CD4-positive, alpha-beta T cell treated with Interleukin-10 for 1 hour (primary cell): ENCODE results near the gene PYGM.

Experiments used
- DNase-seq: peaks from one replicate; pipeline ENCODE4 v3.0.0-alpha.2; 2020

The PYGM gene

GRCh38 chr11:64766881-64767280 is 7.1 kb upstream of the PYGM start:
- DNase-seq = no peak

DNA sequence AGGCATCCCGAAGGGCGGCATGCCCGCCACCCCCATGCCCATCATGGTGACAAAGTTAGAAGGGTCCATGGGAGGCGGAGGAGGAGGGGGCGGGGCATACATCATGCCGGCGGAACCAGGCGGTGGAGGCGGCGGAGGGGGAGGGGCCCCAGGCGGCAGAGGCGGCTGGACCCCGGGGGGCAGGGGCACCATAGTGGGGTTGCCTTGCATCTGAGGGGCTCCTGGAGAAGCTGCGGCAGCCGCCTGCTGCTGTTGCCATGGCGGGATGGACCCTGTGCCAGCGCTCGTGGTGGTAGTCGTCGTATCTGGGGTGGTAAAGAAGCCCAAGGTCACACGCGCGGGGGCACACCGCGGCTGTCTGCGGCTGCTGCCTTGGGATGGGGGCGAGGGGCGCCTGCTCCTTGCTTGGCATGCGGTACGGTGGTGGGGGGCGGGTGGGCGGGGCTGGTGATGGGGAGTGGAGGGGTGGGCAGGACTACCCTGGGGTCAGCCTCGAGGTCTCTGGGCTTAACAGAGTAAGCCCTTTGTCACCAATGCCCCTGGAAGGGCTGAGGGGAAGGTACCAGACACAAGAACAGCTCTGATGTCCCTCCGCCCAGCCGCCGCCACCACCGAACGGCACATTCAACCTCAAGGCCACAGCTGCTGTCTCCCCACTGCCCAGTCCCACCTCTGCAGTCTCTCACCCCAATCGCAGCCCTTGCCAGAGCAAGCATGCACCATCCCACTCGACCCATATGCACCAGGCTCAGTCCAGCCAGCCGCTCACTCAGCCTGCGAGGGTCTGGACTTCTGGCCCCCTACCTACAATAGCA is 6.3 kb upstream of the PYGM start:
- DNase-seq = no peak

- DNase-seq = no peak
These were observed 5.6 kb upstream of the PYGM start for GRCh38 chr11:64765291-64765850.

DNA sequence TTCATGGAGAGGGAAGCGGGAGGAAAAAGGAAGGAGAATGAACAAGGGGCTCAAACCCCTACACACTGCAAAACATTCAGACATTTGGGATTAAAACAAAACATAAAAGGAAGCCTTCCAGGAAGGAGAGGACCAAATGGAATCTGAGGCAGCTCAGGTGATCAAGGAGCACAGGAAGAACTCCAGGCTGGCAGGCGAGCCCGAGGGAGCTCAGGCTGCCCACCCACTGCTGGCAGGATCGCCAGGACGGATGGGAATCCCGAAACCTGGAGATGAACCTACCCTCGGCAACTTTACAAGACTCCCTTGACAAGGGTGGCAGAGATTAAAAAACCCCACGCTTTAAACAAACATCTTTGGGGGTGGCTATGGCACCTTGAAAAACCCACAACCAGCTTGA is 5.0 kb upstream of the PYGM start:
- DNase-seq = no peak

- DNase-seq = peak; percentile 77
These were observed 4.4 kb upstream of the PYGM start for GRCh38 chr11:64764040-64764611.

GRCh38 chr11:64763526-64764039 is 3.8 kb upstream of the PYGM start:
- no peak for DNase-seq

GRCh38 chr11:64762674-64763525 is 3.1 kb upstream of the PYGM start:
- peak; percentile 44 for DNase-seq

DNA sequence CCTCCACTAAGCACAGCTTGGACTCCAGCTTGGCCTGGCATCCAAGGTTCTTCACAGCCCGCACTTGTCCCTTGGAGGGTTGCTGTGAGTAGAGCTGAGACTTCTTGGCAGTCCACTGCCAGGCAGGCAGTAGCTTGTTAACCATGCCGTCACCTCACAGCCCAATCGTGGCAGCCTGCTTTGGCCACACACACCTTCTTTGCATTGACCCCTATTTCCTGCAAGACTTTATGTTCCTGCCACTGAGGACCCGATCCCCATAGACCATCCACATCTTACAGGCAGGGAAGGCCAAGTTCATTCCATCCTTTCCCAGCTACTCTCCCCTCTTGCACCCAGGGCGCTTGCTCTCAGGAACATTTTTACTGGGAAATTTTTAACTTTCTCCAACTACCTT is 2.5 kb upstream of the PYGM start:
- no peak for DNase-seq

DNA sequence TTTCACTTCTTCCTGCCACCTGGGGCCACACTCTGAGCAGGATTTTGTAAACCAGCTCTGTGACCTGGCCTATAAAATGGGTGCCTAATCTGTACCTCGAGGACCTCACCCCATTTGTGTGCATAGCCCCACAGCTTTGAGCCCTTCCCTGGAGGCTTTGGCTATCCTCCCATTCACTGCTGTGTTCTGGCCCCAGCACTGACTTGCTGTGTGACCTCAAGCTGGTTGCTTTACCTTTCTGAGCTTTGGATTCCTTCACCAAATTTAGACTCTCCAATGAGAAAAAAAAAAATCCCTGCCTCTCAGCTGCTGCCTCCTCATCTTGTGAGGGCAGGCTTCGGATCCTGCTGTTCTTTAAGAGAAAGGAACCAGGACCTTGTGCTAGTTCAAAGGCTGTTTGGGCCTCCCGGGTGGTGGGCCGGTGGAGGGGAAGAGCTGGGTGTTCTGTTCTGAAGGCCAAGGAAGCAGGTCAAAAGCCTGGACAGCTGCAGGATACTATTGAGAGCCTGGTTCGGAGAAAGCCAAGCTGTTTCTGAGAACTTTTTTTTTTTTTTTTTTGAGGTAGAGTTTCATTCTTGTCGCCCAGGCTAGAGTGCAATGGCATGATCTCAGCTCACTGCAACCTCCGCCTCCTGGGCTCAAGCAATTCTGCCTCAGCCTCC is 1.1 kb upstream of the PYGM start:
- no peak for DNase-seq

- no peak for DNase-seq
These were observed 548 bp downstream of the PYGM start for GRCh38 chr11:64759131-64759721.

DNA sequence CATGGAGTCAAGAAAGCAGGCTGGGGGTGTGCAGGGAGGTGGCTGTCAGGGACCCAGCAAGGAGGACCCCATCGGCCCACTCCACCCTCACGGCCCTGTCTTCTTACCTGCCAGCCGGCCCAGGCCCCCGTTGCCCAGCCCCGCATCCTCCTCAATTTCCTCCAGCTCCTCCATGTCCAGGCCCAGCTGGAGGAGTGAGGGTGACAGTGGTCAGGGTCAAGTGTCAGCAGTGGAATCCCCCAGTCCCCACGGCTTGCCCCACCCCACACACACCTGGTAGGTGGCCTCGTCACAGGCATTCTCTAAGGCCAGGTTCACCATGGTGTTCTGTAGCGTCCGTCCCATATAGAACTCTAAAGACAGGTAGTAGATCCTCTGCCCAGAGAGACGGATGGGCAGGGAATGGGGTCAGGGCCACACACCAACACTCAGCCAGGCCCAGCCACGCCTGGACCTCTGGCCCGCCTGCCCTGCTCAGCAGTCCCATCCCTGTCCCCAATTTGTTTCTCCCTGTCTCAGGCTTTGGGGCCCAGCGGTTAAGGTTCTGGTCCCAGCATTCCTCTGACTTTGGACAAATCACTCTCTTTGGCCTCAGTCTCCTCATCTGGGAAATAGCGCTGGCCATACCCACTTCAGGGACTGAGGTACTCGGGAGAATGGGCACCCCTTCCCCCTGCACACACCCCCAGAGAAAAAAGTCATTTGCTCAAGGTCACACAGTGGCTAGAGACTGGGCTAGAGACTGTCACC is 1.3 kb downstream of the PYGM start:
- no peak for DNase-seq

DNA sequence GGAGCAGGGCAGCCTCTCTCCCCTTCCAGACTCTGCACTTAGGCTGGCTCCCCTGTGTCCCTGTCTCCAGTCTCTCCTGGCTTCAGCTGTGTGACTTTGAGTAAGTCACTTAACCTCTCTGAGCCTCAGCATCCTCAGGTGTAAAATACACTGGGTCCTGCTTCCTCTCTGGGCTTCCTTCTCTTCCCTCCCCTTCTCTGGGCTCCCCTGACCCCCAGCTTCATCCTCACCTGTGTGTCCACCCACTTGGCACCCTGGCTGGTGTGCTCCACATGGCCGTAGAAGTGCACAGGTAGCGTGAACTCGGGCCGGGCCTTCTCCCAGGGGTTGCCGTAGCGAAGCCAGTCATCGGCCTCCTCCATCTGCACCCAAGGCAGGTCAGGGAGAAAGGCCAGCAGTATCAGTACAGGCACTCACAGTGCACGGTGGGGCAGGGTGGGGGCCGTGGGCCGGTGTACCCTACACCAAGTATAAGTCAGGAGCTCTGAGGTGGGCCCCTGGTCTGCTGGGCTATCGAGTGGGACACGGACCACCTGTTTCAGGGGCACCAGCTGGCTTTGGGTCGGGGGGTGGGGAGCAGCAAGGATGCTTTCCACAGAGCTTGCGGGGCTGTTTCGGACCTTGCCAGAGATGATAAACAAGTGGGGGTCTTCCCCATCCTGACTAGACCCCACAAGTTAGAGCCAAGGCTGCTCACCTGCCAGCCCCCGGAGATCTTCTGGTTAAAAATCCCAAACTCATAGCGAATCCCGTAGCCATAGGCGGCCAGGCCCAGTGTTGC is 2.0 kb downstream of the PYGM start:
- DNase-seq = no peak

GRCh38 chr11:64755681-64756361 is 4.0 kb downstream of the PYGM start:
- no peak for DNase-seq

GRCh38 chr11:64754919-64755662 is 4.7 kb downstream of the PYGM start:
- DNase-seq = no peak

DNA sequence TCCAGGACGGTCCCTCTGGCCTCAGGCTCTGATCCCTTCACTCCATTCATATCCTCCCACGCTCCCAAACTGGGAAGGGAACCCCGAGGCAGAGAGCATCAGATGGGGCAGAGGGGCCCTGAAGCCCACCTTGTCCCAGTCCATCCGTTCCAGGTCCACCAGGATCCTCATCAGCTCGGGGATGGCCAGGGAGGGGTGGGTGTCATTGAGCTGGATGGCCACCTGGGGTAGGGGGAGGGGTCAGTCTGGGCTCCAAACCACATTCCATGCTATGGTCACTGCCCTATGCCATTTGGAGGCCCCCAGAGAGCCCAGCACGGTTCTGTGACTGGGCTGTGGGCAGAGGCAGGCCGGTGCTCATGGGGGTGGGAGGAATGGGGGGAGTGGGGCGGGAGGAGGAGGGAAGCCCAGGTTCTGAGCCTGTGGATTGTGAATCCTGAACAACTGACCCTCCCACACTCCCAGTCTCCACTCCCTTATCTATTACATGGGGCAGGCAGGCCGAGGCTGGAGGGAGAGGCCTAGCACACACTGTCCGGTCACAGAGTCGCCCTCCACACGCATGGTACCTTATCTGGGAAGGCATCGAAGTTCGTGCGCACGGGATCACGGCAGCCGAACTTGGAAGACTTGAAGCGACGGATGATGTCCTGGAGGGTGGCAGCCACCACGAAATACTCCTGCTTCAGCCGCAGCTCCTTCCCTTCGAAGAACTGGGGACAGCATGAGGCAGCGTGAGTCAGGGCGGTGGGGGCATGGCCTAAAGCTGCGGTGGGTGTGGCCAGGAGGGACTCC is 5.5 kb downstream of the PYGM start:
- no peak for DNase-seq

DNA sequence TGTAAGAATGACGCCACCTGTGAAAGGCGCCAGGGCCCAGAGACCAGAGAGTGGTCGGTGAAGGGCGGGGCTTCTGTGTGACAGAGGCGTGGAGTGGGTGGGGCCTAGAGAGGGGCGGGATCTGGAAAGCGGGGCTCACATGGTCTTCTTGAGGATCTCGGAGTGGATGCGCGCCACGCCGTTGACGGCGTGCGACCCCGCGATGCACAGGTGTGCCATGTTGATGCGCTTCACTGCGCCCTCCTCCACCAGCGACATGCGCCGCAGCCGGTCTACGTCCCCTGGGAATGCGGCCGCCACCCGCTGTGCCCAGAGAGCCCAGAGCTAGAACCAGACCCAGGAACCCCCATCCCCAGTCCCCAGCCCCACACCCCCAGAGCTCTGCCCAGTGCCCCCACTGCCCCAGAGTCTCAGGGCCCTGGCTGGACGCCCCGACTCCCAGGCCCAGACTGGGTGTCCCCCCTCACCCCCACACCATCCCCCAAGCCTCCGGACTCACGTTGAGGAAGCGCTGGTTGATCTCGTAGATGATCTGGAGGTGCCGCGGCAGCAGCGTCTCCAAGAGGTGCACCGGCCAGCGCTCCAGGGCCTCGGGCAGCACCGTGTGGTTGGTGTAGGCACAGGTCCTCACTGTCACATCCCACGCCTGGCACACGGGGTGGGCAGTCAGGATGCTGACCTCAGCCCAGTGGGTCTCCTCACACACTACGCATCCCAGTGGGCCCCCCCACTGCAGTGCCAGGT is 6.2 kb downstream of the PYGM start:
- no peak for DNase-seq

- no peak for DNase-seq
These were observed 6.8 kb downstream of the PYGM start for GRCh38 chr11:64753019-64753379.
